PC-9 (cell line): ENCODE measurements around the gene EPHB1. TPM values are rescaled to one million over a fixed set of nuclear protein-coding genes. Genes with fewer than 3 reads are reported as not detected.

ENCODE experiments used
- BruUV-seq: library from RNA; stranded (reverse); fragments of 400-500 nt; replicated peaks from 2 replicates; lab custom pipeline; 2021; lab: Mats Ljungman, UMichigan
- CTCF ChIA-PET: fragments of 300-600 bp; sonication (Branson Sonifier 250); formaldehyde crosslinking; loops from one replicate; lab custom pipeline; 2022; ENCODE audit warnings: antibody characterized with exemption; lab: Charles Lee
- POLR2A ChIA-PET: fragments of 300-600 bp; sonication (Branson Sonifier 250); formaldehyde crosslinking; loops from one replicate; lab custom pipeline; 2022; ENCODE audit warnings: antibody characterized with exemption; ENCODE audit not compliant: unreplicated experiment; lab: Charles Lee
- DNase-seq, 2 experiments: peaks; one replicate each; pipeline versions ENCODE4 v3.0.0 to v3.0.0-alpha.2; 2015 to 2022; ENCODE audit warnings: mixed read lengths in 1 of 2
- H2AFZ ChIP-seq: fragments of 200-600 bp; sonication (generic); 2 replicates; pipeline ENCODE4 v1.8.1; 2017; ENCODE audit warnings: antibody characterized with exemption
- H3F3A ChIP-seq: fragments of 200-600 bp; sonication (generic); 2 replicates; pipeline ENCODE4 v1.8.1; 2017; ENCODE audit warnings: antibody characterized with exemption, mild to moderate bottlenecking, low read depth; ENCODE audit not compliant: insufficient read depth
- H3K27ac ChIP-seq: fragments of 200-600 bp; sonication (generic); 2 replicates; pipeline ENCODE4 v1.6.1; 2016; ENCODE audit warnings: mixed run types
- H3K27me3 ChIP-seq: fragments of 200-600 bp; sonication (generic); 2 replicates; pipeline ENCODE4 v1.6.1; 2016; ENCODE audit warnings: low read depth, mixed run types; ENCODE audit not compliant: insufficient read depth
- H3K36me3 ChIP-seq: fragments of 200-600 bp; sonication (generic); 2 replicates; pipeline ENCODE4 v1.6.1; 2016; ENCODE audit warnings: low read depth, mixed run types
- H3K4me1 ChIP-seq: fragments of 200-600 bp; sonication (generic); replicated peaks from 2 replicates; pipeline ENCODE4 v1.6.1; 2016; ENCODE audit warnings: mixed run types; ENCODE audit not compliant: insufficient read depth
- H3K4me2 ChIP-seq: fragments of 200-600 bp; sonication (generic); 2 replicates; pipeline ENCODE4 v1.6.1; 2017; ENCODE audit warnings: mixed run types
- H3K4me3 ChIP-seq: fragments of 200-600 bp; sonication (generic); 2 replicates; pipeline ENCODE4 v1.6.1; 2016; ENCODE audit warnings: mixed run types
- H3K79me2 ChIP-seq: fragments of 200-600 bp; sonication (generic); 2 replicates; pipeline ENCODE4 v1.6.1; 2017; ENCODE audit warnings: low read depth, mixed run types
- H3K9me2 ChIP-seq: fragments of 200-600 bp; sonication (generic); 2 replicates; pipeline ENCODE4 v1.8.1; 2017; ENCODE audit warnings: mild to moderate bottlenecking; ENCODE audit not compliant: insufficient read depth
- H3K9me3 ChIP-seq: fragments of 200-600 bp; sonication (generic); 2 replicates; pipeline ENCODE4 v1.8.1; 2016; ENCODE audit warnings: low read depth; ENCODE audit not compliant: insufficient read depth
- H4K20me1 ChIP-seq: fragments of 200-600 bp; sonication (generic); 2 replicates; pipeline ENCODE4 v1.8.1; 2017; ENCODE audit not compliant: insufficient read depth
- CTCF ChIP-seq: fragments of 200-600 bp; sonication (generic); conservative IDR thresholded peaks from 2 replicates; pipeline ENCODE4 v1.6.1; 2017; ENCODE audit warnings: mixed run types, antibody characterized with exemption, mild to moderate bottlenecking, moderate library complexity
- EZH2 ChIP-seq: fragments of 200-600 bp; sonication (generic); IDR thresholded peaks from 2 replicates; pipeline ENCODE4 v1.8.0; 2017; ENCODE audit warnings: antibody characterized with exemption, low read depth
- intact Hi-C: fragments of 100-400 bp; cut with micrococcal nuclease; formaldehyde crosslinking; loops from one replicate; pipeline ENCODE4 v1.10.0; 2022; ENCODE audit not compliant: unreplicated experiment
- total RNA-seq: library from RNA; stranded (reverse); gene quantifications from 2 replicates; pipeline ENCODE4 v1.2.3, GENCODE V29; 2021

EPHB1 gene
- total RNA-seq, 1 experiment from 2014 or later = 0.15 TPM

- Histone ChIP-seq H3K27ac (no peak overlapping the region), H2AFZ (no peak overlapping the region), H3K36me3 (no peaks in the 10 kb centered on the region), H3K9me2 (no peaks in the 10 kb centered on the region), H3K27me3 (peaks cover 57% of the 10 kb centered on the region), H3K4me1 (no peaks in the 10 kb centered on the region), H3K9me3 (no peaks in the 10 kb centered on the region), H3K4me2 (no peak overlapping the region), H3K4me3 (no peak overlapping the region), H3F3A (no peaks in the 10 kb centered on the region), H3K79me2 (no peaks in the 10 kb centered on the region), H4K20me1 (no peaks in the 10 kb centered on the region)
- ChIA-PET POLR2A (no interaction called here), CTCF (no interaction called here)
- DNase-seq = no peak
- TF ChIP-seq EZH2 = no peak
- TF ChIP-seq CTCF = no peak
- BruUV-seq = no TSS peak
- intact Hi-C loops = no loop called here
These were observed 377.3 kb downstream of the EPHB1 start for GRCh38 chr3:135172191-135172869.

DNA sequence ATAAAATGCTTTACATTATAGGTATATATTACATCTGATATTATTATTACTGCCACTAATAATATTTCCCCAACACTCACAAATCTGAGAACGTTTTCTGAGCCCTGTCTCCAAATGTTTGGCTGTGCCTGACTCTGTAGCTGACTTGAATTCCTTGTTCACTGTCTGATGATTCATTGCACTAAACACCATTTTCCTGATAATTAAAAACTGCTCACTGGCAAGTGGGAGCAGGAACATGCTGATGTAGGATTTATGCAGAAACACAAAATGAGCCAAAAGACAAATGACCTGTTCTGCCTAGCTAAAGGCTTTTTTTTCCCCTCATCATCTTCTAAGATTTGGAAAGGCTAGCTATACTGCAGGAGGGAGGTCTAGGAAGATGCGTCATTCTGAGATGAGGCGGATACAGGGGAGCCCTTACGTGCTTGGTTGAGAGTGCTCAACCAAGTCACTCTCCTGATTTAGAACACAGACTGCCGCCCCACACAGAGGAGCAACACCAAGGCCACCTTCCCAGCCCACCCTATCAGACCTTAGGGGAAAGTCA is 380.7 kb downstream of the EPHB1 start:
- H3K27ac ChIP-seq = no peak overlapping the region
- POLR2A ChIA-PET = no interaction called here
- no peaks in the 10 kb centered on the region for H3K9me2 ChIP-seq
- H3F3A ChIP-seq = no peaks in the 10 kb centered on the region
- DNase-seq = no peak
- H3K27me3 ChIP-seq = peaks cover 50% of the 10 kb centered on the region
- TF ChIP-seq CTCF (no peak), EZH2 (no peak)
- no peak overlapping the region for H3K4me2 ChIP-seq
- H2AFZ ChIP-seq = no peak overlapping the region
- no peaks in the 10 kb centered on the region for H4K20me1 ChIP-seq
- CTCF ChIA-PET = no interaction called here
- BruUV-seq = no TSS peak
- no peaks in the 10 kb centered on the region for H3K79me2 ChIP-seq
- H3K4me3 ChIP-seq = no peak overlapping the region
- H3K4me1 ChIP-seq = no peaks in the 10 kb centered on the region
- intact Hi-C loops = no loop called here
- H3K9me3 ChIP-seq = no peaks in the 10 kb centered on the region
- H3K36me3 ChIP-seq = no peaks in the 10 kb centered on the region

GRCh38 chr3:135176881-135177280 is 381.8 kb downstream of the EPHB1 start:
- no peaks in the 10 kb centered on the region for H3F3A ChIP-seq
- no peak for TF ChIP-seq CTCF
- ChIA-PET POLR2A (no interaction called here), CTCF (no interaction called here)
- no peak for DNase-seq
- intact Hi-C loops = no loop called here
- H3K27me3 ChIP-seq = peaks cover 44% of the 10 kb centered on the region
- no peaks in the 10 kb centered on the region for H3K9me2 ChIP-seq
- H3K4me2 ChIP-seq = no peak overlapping the region
- no peaks in the 10 kb centered on the region for H3K79me2 ChIP-seq
- no peaks in the 10 kb centered on the region for H3K4me1 ChIP-seq
- BruUV-seq = no TSS peak
- H3K36me3 ChIP-seq = no peaks in the 10 kb centered on the region
- no peak overlapping the region for H3K4me3 ChIP-seq
- H3K27ac ChIP-seq = no peak overlapping the region
- H2AFZ ChIP-seq = no peak overlapping the region
- no peaks in the 10 kb centered on the region for H3K9me3 ChIP-seq
- no peaks in the 10 kb centered on the region for H4K20me1 ChIP-seq
